ENCODE measurements around the gene AGXT2.
"Not testable (repeated sequence)": the region's sequence is repeated elsewhere in the genome, so short reads cannot be mapped to it uniquely, and the experiment has no call there.

The AGXT2 gene

DNA sequence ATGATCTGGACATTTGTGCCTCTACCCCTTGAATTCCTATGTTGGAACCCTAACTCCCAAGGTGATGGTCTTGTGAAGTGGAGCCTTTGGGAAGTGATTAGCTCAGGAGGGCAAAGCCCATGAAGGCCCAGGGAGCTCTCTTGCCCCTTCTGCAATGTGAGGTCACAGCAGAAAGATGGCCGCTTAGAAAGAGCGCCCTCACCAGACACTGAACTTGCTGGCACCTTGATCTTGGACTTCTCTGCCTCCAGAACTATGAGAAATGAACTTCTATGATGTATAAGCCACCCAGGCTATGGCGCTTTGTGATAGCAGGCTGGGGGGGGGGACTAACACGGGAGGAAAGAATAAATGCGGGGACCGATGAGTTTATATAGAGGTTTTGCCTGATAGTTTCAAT, 45.3 kb downstream of the AGXT2 start:
- in situ Hi-C loops (cut with HindIII; ENCODE audit: low pct_unique_long_range_greater_than_20kb, low sequenced_read_pairs): no loop called here
- DNase-seq (ENCODE audit: low read depth in 1 of 2, low spot score in 1 of 2): no peak
- TF ChIP-seq JUND (IDR thresholded peaks at IDR 0.05; ENCODE audit: low read depth): no peak

GRCh38 chr5:35001842-35002241, 45.9 kb downstream of the AGXT2 start:
- no peak for TF ChIP-seq JUND (IDR thresholded peaks at IDR 0.05; ENCODE audit: low read depth)
- in situ Hi-C loops (cut with HindIII; ENCODE audit: low pct_unique_long_range_greater_than_20kb, low sequenced_read_pairs): no loop called here
- DNase-seq (ENCODE audit: low read depth in 1 of 2, low spot score in 1 of 2): no peak

- DNase-seq (ENCODE audit: low read depth in 1 of 2, low spot score in 1 of 2): peak in 1 of 2 experiments; percentile 9
- no peak for TF ChIP-seq JUND (IDR thresholded peaks at IDR 0.05; ENCODE audit: low read depth)
- in situ Hi-C loops (cut with HindIII; ENCODE audit: low pct_unique_long_range_greater_than_20kb, low sequenced_read_pairs): no loop called here
Observed at GRCh38 chr5:34998058-34998789, 49.5 kb downstream of the AGXT2 start.

DNA sequence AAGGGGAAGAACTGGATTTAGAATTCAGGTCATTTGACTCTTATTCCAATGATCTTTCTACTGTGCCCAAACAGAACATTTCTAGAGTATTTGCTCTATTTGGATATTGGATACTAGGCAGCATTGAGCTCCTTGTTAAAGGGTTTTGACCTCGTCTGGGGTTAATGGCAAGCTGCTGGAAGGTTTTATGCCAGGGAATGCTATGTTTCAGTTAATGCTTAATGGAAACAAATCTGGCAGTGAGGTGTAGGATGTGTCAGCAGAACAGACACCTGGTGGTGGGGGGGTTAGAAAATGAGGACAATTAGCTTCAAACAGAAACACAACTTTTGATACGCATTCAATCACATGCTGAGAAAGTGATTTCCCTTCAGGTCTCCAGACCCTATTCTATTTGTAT, 51.5 kb downstream of the AGXT2 start:
- no peak for TF ChIP-seq JUND (IDR thresholded peaks at IDR 0.05; ENCODE audit: low read depth)
- DNase-seq (ENCODE audit: low read depth in 1 of 2, low spot score in 1 of 2): no peak
- in situ Hi-C loops (cut with HindIII; ENCODE audit: low pct_unique_long_range_greater_than_20kb, low sequenced_read_pairs): no loop called here

DNA sequence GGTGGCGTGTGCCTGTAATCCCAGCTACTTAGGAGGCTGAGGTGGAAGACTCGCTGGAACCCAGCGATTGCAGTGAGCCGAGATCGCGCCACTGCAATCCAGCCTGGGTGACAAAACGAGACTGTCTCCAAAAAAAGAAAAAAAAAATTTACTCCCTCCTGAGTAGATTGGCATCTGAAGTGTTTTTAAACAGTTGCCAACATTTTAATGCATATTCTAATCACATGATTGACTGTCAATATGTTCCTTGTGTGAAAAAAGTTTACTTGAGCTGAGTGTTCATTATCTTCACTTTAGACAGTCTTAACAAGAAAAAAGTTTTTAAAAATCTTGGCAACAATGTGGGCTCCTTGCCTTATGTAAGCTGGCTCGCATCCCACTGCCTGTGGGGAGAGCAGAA, 53.8 kb downstream of the AGXT2 start:
- DNase-seq (ENCODE audit: low read depth in 1 of 2, low spot score in 1 of 2): no peak
- no peak for TF ChIP-seq JUND (IDR thresholded peaks at IDR 0.05; ENCODE audit: low read depth)
- in situ Hi-C loops (cut with HindIII; ENCODE audit: low pct_unique_long_range_greater_than_20kb, low sequenced_read_pairs): no loop called here

DNA sequence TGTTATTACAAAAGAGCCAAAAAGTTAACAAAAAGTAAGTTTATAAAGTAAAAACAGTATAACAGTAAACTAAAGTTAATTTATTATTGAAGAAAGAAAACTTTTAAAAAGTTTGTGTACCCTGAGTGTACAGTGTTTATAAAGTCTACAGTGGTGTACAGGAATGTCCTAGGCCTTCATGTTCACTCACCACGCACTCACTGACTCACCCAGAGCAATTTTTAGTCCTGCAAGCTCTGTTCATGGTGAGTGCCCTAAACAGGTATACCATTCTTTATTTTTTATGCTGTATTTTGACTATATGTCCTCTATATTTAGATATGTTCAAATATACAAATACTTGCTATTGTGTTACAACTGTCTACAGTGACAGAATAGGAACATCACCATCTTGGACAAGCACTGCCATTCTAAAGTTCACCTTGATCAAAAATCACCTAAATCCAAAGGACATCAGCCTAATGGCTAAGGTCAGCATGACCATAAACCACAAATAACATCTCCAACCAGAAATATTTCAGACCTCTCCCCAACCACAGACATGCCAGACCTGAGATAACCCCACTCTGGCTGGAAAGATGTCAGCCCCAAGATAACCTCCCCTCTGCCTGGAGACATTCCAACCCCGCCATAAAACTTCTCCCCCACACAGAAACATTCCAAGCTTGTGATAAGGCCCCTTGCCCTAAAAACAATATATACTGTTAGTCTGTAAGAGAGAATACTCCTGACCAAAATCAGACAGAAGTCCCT, 56.1 kb downstream of the AGXT2 start:
- DNase-seq (ENCODE audit: low read depth in 1 of 2, low spot score in 1 of 2): no peak
- in situ Hi-C loops (cut with HindIII; ENCODE audit: low pct_unique_long_range_greater_than_20kb, low sequenced_read_pairs): no loop called here
- no peak for TF ChIP-seq JUND (IDR thresholded peaks at IDR 0.05; ENCODE audit: low read depth)

- no peak for TF ChIP-seq JUND (IDR thresholded peaks at IDR 0.05; ENCODE audit: low read depth)
- in situ Hi-C loops (cut with HindIII; ENCODE audit: low pct_unique_long_range_greater_than_20kb, low sequenced_read_pairs): no loop called here
- no peak for DNase-seq (ENCODE audit: low read depth in 1 of 2, low spot score in 1 of 2)
Observed at GRCh38 chr5:34986965-34987364, 60.8 kb downstream of the AGXT2 start.

- DNase-seq (ENCODE audit: low read depth in 1 of 2, low spot score in 1 of 2): no peak
- no peak for TF ChIP-seq JUND (IDR thresholded peaks at IDR 0.05; ENCODE audit: low read depth)
- in situ Hi-C loops (cut with HindIII; ENCODE audit: low pct_unique_long_range_greater_than_20kb, low sequenced_read_pairs): no loop called here
Observed at GRCh38 chr5:34982823-34983222, 64.9 kb downstream of the AGXT2 start.

GRCh38 chr5:34978681-34979080, 69.1 kb downstream of the AGXT2 start:
- DNase-seq (ENCODE audit: low read depth in 1 of 2, low spot score in 1 of 2): no peak
- no peak for TF ChIP-seq JUND (IDR thresholded peaks at IDR 0.05; ENCODE audit: low read depth)
- in situ Hi-C loops (cut with HindIII; ENCODE audit: low pct_unique_long_range_greater_than_20kb, low sequenced_read_pairs): no loop called here

DNA sequence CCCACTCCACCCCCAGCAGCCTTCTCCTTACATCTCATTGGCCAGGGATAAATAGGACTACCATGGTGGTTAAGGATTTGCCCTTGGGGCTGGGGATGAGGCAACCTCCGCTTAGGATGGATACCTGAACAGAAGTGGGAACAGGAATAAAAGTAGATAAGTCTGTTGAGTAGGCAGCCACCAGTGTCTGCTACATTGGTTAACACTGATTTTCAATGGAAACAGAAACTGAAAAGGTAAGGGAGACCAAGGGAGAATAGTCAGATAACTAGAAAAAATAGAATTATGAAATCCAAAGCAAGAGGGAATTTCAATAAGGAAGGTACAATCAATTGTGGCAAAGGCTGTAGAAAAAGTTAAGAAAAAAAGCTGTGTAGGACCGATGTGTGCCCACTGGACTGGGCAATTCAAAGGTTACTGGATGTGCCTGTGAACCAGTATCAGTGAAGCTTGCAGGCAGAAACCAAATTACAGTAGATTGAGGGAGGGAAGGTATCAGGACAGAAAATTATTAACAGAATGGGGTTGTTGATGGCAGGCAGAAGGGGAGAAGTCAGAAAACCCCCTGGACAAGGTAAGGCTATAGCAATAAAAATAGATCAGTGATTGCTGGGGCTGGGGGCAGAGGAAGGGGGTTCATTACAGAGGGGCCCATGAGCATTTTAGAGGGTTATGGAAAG, 69.7 kb downstream of the AGXT2 start:
- no peak for TF ChIP-seq JUND (IDR thresholded peaks at IDR 0.05; ENCODE audit: low read depth)
- in situ Hi-C loops (cut with HindIII; ENCODE audit: low pct_unique_long_range_greater_than_20kb, low sequenced_read_pairs): no loop called here
- DNase-seq (ENCODE audit: low read depth in 1 of 2, low spot score in 1 of 2): no peak

DNA sequence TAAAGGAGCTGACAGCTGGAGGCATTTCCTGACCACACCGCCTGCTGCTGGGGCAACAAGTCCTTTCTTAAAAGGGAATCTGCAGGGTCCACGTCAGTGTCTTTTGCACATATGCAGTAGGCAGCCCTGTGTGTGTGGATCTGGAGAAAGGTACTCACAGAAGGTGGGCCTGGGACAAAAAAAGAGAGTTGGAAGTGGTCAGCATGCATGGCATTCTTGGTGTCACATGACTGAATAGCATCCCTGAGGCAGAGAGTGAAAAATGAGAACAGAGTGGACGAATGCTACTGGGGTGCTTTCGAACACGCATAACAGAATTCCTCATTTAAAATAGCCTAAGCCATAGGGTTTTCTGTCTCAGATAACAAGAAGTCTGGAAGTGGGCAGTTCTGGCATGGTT, 71.4 kb downstream of the AGXT2 start:
- no peak for DNase-seq (ENCODE audit: low read depth in 1 of 2, low spot score in 1 of 2)
- in situ Hi-C loops (cut with HindIII; ENCODE audit: low pct_unique_long_range_greater_than_20kb, low sequenced_read_pairs): no loop called here
- TF ChIP-seq JUND (IDR thresholded peaks at IDR 0.05; ENCODE audit: low read depth): no peak

- in situ Hi-C loops (cut with HindIII; ENCODE audit: low pct_unique_long_range_greater_than_20kb, low sequenced_read_pairs); DNase-seq (ENCODE audit: low read depth in 1 of 2, low spot score in 1 of 2): not testable (repeated sequence)
Observed at GRCh38 chr5:34971655-34972054, 76.1 kb downstream of the AGXT2 start.

- no peak for TF ChIP-seq JUND (IDR thresholded peaks at IDR 0.05; ENCODE audit: low read depth)
- in situ Hi-C loops (cut with HindIII; ENCODE audit: low pct_unique_long_range_greater_than_20kb, low sequenced_read_pairs): no loop called here
- DNase-seq (ENCODE audit: low read depth in 1 of 2, low spot score in 1 of 2): no peak
Observed at GRCh38 chr5:34970552-34970951, 77.2 kb downstream of the AGXT2 start.

Data from T47D (cell line).